PFSK-1 (cell line): Measurements from ENCODE around the gene RPS23.

Experiments used
- FOXP2 ChIP-seq: optimal IDR thresholded peaks from 2 replicates; pipeline ENCODE3; 2011; ENCODE audit warnings: borderline replicate concordance, control low read depth, inconsistent platforms; ENCODE audit not compliant: insufficient read depth; ENCODE audit errors: extremely low read length, extremely low read depth
- POLR2AphosphoS5 ChIP-seq: IDR thresholded peaks from 2 replicates; pipeline ENCODE4 v1.6.1; 2012; ENCODE audit warnings: low read depth, mild to moderate bottlenecking, control low read depth, low read length, moderate library complexity
- SIN3A ChIP-seq: IDR thresholded peaks from 2 replicates; pipeline ENCODE4 v1.6.1; 2012; ENCODE audit warnings: mild to moderate bottlenecking, low read length, moderate library complexity, borderline replicate concordance; ENCODE audit not compliant: insufficient read depth
- TAF1 ChIP-seq: IDR thresholded peaks from 2 replicates; pipeline ENCODE4 v1.6.1; 2012; ENCODE audit warnings: low read length, control low read depth, borderline replicate concordance; ENCODE audit not compliant: insufficient read depth
- TF ChIP-seq, protein P1 (sequence below), 2 experiments: IDR thresholded peaks; 2 replicates each; pipeline versions ENCODE4 v1.6.1 to v1.8.0; 2011 to 2012; ENCODE audit warnings: low read depth in 2 of 2, low read length in 2 of 2, control low read depth in 1 of 2, inconsistent platforms in 1 of 2, mild to moderate bottlenecking in 1 of 2, moderate library complexity in 1 of 2; ENCODE audit not compliant: insufficient read depth in 1 of 2

DNA sequence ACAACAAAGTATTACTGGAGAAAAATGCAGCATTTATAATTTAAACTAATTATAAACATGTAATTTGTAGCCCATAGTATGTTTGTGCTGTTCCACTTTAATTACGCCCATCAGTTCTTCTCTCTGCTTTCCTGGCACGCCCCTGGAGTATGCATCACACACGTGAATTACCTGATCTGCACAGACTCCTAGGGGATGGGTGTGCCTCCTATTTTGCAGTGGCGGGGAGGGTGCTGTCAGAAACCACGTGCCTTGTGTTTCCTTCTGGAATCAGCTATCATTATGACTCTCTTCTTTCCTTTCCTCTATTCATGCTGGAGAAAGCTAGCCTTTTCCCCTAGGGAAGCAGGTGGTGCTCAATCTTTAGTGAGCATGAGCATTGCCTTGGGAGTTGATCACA lies 43.3 kb downstream of the RPS23 start:
- TF ChIP-seq POLR2AphosphoS5, result no peak
- TF ChIP-seq TAF1, result no peak
- TF ChIP-seq, protein P1, sequence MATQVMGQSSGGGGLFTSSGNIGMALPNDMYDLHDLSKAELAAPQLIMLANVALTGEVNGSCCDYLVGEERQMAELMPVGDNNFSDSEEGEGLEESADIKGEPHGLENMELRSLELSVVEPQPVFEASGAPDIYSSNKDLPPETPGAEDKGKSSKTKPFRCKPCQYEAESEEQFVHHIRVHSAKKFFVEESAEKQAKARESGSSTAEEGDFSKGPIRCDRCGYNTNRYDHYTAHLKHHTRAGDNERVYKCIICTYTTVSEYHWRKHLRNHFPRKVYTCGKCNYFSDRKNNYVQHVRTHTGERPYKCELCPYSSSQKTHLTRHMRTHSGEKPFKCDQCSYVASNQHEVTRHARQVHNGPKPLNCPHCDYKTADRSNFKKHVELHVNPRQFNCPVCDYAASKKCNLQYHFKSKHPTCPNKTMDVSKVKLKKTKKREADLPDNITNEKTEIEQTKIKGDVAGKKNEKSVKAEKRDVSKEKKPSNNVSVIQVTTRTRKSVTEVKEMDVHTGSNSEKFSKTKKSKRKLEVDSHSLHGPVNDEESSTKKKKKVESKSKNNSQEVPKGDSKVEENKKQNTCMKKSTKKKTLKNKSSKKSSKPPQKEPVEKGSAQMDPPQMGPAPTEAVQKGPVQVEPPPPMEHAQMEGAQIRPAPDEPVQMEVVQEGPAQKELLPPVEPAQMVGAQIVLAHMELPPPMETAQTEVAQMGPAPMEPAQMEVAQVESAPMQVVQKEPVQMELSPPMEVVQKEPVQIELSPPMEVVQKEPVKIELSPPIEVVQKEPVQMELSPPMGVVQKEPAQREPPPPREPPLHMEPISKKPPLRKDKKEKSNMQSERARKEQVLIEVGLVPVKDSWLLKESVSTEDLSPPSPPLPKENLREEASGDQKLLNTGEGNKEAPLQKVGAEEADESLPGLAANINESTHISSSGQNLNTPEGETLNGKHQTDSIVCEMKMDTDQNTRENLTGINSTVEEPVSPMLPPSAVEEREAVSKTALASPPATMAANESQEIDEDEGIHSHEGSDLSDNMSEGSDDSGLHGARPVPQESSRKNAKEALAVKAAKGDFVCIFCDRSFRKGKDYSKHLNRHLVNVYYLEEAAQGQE (IDR thresholded peaks at IDR 0.05; ENCODE audit: insufficient read depth in 1 of 2, low read depth in 2 of 2, low read length in 2 of 2), result no peak
- no peak for TF ChIP-seq SIN3A
- no peak for TF ChIP-seq FOXP2
